GM19193 (cell line): ENCODE results near the gene IGSF6.

Experiments used
- POLR2A ChIP-seq: IDR thresholded peaks from 4 replicates; pipeline ENCODE4 v1.6.1; 2011; ENCODE audit not compliant: insufficient read depth, insufficient read length; ENCODE audit errors: extremely low read depth

IGSF6 gene

GRCh38 chr16:21637032-21637968 is 15.1 kb downstream of the IGSF6 start:
- no peak for TF ChIP-seq POLR2A

GRCh38 chr16:21634216-21634615 is 18.2 kb downstream of the IGSF6 start:
- no peak for TF ChIP-seq POLR2A

- no peak for TF ChIP-seq POLR2A
These were observed 23.6 kb downstream of the IGSF6 start for GRCh38 chr16:21628772-21629171.

- no peak for TF ChIP-seq POLR2A
These were observed 24.2 kb downstream of the IGSF6 start for GRCh38 chr16:21628121-21628726.

- TF ChIP-seq POLR2A, result no peak
These were observed 25.6 kb downstream of the IGSF6 start for GRCh38 chr16:21626659-21627277.

GRCh38 chr16:21625026-21625425 is 27.4 kb downstream of the IGSF6 start:
- no peak for TF ChIP-seq POLR2A

- no peak for TF ChIP-seq POLR2A
These were observed 29.9 kb downstream of the IGSF6 start for GRCh38 chr16:21622545-21622944.

GRCh38 chr16:21620592-21620991 is 31.8 kb downstream of the IGSF6 start:
- TF ChIP-seq POLR2A, result no peak

GRCh38 chr16:21619765-21620425 is 32.5 kb downstream of the IGSF6 start:
- no peak for TF ChIP-seq POLR2A

- no peak for TF ChIP-seq POLR2A
These were observed 34.1 kb downstream of the IGSF6 start for GRCh38 chr16:21618281-21618680.

GRCh38 chr16:21617607-21618006 is 34.8 kb downstream of the IGSF6 start:
- no peak for TF ChIP-seq POLR2A

GRCh38 chr16:21614896-21615295 is 37.5 kb downstream of the IGSF6 start:
- TF ChIP-seq POLR2A, result no peak

GRCh38 chr16:21613781-21614180 is 38.6 kb downstream of the IGSF6 start:
- TF ChIP-seq POLR2A, result no peak

- no peak for TF ChIP-seq POLR2A
These were observed 39.0 kb downstream of the IGSF6 start for GRCh38 chr16:21613361-21613760.
